ENCODE results near the gene CAMSAP2.

Gene CAMSAP2

DNA sequence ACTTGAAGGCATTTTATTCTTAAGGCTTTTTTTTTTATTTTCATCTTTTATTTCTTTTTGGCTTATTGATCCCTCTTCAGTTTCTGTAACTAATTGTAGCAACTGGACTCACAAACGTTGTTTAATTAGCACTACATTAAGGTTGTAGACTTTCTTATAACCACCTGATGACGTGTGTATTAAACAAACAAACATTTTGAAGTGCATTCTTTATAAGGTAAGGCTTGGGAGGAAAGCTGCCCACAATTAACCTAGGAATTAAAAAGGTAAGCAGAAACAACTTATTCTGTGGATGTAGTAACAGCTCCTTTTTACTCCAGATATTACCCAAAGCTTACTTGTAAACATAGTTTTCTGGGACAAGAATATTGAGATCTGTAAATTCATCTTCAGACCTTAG is 55.0 kb downstream of the CAMSAP2 start:
- Histone ChIP-seq H3K4me3 (ENCODE audit: insufficient read depth, low read length, poor library complexity, severe bottlenecking) (no peak overlapping the region), H3K4me2 (ENCODE audit: low read depth, low read length, poor library complexity, severe bottlenecking) (no peak overlapping the region), H3K9ac (ENCODE audit: low read length) (no peak overlapping the region), H3K27ac (ENCODE audit: low read depth, low read length) (no peak overlapping the region), H2AFZ (ENCODE audit: low read depth, low read length, severe bottlenecking) (no peak overlapping the region), H4K20me1 (ENCODE audit: low read depth, low read length) (no peaks in the 10 kb centered on the region), H3K9me3 (ENCODE audit: insufficient read depth, low read length) (no peaks in the 10 kb centered on the region), H3K36me3 (ENCODE audit: low read length) (no peaks in the 10 kb centered on the region), H3K9me2 (replicated peaks; ENCODE audit: insufficient read depth, low read length) (no peaks in the 10 kb centered on the region), H3K27me3 (ENCODE audit: low read length) (no peaks in the 10 kb centered on the region), H3F3A (ENCODE audit: insufficient read depth) (no peaks in the 10 kb centered on the region), H3K79me2 (ENCODE audit: insufficient read depth, low read length) (no peaks in the 10 kb centered on the region)
- no peak for TF ChIP-seq EZH2phosphoT487 (conservative IDR thresholded peaks at IDR 0.05; ENCODE audit: low read length)
- TF ChIP-seq, protein P1, sequence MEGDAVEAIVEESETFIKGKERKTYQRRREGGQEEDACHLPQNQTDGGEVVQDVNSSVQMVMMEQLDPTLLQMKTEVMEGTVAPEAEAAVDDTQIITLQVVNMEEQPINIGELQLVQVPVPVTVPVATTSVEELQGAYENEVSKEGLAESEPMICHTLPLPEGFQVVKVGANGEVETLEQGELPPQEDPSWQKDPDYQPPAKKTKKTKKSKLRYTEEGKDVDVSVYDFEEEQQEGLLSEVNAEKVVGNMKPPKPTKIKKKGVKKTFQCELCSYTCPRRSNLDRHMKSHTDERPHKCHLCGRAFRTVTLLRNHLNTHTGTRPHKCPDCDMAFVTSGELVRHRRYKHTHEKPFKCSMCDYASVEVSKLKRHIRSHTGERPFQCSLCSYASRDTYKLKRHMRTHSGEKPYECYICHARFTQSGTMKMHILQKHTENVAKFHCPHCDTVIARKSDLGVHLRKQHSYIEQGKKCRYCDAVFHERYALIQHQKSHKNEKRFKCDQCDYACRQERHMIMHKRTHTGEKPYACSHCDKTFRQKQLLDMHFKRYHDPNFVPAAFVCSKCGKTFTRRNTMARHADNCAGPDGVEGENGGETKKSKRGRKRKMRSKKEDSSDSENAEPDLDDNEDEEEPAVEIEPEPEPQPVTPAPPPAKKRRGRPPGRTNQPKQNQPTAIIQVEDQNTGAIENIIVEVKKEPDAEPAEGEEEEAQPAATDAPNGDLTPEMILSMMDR (IDR thresholded peaks at IDR 0.05; ENCODE audit: insufficient read depth, low read length, poor library complexity, severe bottlenecking) = no peak

DNA sequence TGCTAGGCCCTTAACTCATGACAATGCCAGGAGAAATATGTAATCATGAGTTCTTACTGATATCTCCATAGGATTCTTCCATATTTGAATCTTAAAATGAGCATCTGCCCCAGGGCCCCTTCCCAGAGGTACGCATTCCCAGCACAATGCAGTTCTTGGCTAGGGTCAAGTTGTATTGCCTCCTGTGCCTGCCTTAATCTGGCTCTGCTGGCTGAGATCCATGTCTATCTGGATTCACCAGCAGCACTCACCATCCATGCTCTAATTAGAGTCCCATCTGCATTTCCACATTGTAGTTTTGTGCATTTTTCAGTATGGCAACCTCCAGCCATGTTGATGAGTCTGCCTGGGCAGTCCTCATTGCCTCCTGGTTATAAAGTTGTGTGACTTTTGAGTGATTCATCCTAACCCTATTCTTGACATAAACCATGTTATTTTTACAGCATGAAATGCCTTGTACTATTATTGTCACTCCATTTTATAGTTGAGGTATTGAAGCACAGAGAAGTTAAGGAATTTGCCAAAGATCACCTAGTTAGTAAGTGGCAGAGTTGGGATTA is 55.9 kb downstream of the CAMSAP2 start:
- no peak overlapping the region for H3K4me2 ChIP-seq (ENCODE audit: low read depth, low read length, poor library complexity, severe bottlenecking)

DNA sequence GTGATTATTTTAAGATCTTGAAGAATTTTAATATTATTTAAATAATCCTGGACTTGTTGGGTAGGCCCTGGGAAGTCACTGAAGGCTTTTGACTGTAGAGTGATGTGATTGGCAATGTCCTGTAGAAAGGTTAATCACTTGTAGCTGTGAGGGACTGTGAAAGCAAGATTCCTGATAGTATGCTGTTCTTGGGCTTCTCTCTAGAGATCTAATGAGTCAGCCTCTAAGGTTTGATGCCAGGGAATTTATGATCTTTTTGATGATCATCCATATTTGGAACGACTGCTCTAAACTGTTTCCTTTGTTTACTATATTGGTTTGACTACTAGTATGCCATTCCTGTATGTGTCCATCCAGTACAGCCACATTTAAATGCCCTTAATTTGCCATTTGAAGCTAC is 56.5 kb downstream of the CAMSAP2 start:
- no peaks in the 10 kb centered on the region for H3K9me2 ChIP-seq (replicated peaks; ENCODE audit: insufficient read depth, low read length)
- H3K36me3 ChIP-seq (ENCODE audit: low read length) = no peaks in the 10 kb centered on the region
- no peak overlapping the region for H2AFZ ChIP-seq (ENCODE audit: low read depth, low read length, severe bottlenecking)
- H3K4me2 ChIP-seq (ENCODE audit: low read depth, low read length, poor library complexity, severe bottlenecking) = no peak overlapping the region
- no peaks in the 10 kb centered on the region for H3K9me3 ChIP-seq (ENCODE audit: insufficient read depth, low read length)
- H4K20me1 ChIP-seq (ENCODE audit: low read depth, low read length) = no peaks in the 10 kb centered on the region
- no peak for TF ChIP-seq EZH2phosphoT487 (conservative IDR thresholded peaks at IDR 0.05; ENCODE audit: low read length)
- TF ChIP-seq, protein P1 (IDR thresholded peaks at IDR 0.05; ENCODE audit: insufficient read depth, low read length, poor library complexity, severe bottlenecking) = no peak
- no peak overlapping the region for H3K9ac ChIP-seq (ENCODE audit: low read length)
- H3K4me3 ChIP-seq (ENCODE audit: insufficient read depth, low read length, poor library complexity, severe bottlenecking) = no peak overlapping the region
- no peak overlapping the region for H3K27ac ChIP-seq (ENCODE audit: low read depth, low read length)
- no peaks in the 10 kb centered on the region for H3F3A ChIP-seq (ENCODE audit: insufficient read depth)
- H3K27me3 ChIP-seq (ENCODE audit: low read length) = no peaks in the 10 kb centered on the region
- no peaks in the 10 kb centered on the region for H3K79me2 ChIP-seq (ENCODE audit: insufficient read depth, low read length)

More for the DNA sequence above, 55.9 kb downstream of the CAMSAP2 start:
- Histone ChIP-seq H3K4me3 (ENCODE audit: insufficient read depth, low read length, poor library complexity, severe bottlenecking) (no peak overlapping the region), H3K9ac (ENCODE audit: low read length) (no peak overlapping the region), H3K36me3 (ENCODE audit: low read length) (no peaks in the 10 kb centered on the region), H3K27me3 (ENCODE audit: low read length) (no peaks in the 10 kb centered on the region), H3K9me3 (ENCODE audit: insufficient read depth, low read length) (no peaks in the 10 kb centered on the region), H3F3A (ENCODE audit: insufficient read depth) (no peaks in the 10 kb centered on the region), H3K79me2 (ENCODE audit: insufficient read depth, low read length) (no peaks in the 10 kb centered on the region), H3K27ac (ENCODE audit: low read depth, low read length) (no peak overlapping the region), H3K9me2 (replicated peaks; ENCODE audit: insufficient read depth, low read length) (no peaks in the 10 kb centered on the region), H2AFZ (ENCODE audit: low read depth, low read length, severe bottlenecking) (no peak overlapping the region), H4K20me1 (ENCODE audit: low read depth, low read length) (no peaks in the 10 kb centered on the region)
- TF ChIP-seq, protein P1 (IDR thresholded peaks at IDR 0.05; ENCODE audit: insufficient read depth, low read length, poor library complexity, severe bottlenecking) = no peak
- no peak for TF ChIP-seq EZH2phosphoT487 (conservative IDR thresholded peaks at IDR 0.05; ENCODE audit: low read length)

Data from SU-DHL-6 (cell line).